GM04504 (cell line): ENCODE results near the gene MAP2K5.

Experiments
- DNase-seq: peaks from one replicate; pipeline ENCODE4 v3.0.0-alpha.2; 2012; ENCODE audit warnings: low read depth

MAP2K5 gene

GRCh38 chr15:67824976-67825880 lies 282.7 kb downstream of the MAP2K5 start, which contains the start of gene SKOR1:
TSS of gene SKOR1 (plus strand) at chr15:67825509. CDS start at chr15:67825603, 94 bp downstream.
- DNase-seq, result no peak

- DNase-seq, result no peak
Measured at GRCh38 chr15:67825881-67826716, 283.6 kb downstream of the MAP2K5 start.

- DNase-seq, result no peak
Measured at GRCh38 chr15:67826717-67827561, 284.4 kb downstream of the MAP2K5 start.

GRCh38 chr15:67827562-67828277 lies 285.2 kb downstream of the MAP2K5 start:
- DNase-seq, result no peak

DNA sequence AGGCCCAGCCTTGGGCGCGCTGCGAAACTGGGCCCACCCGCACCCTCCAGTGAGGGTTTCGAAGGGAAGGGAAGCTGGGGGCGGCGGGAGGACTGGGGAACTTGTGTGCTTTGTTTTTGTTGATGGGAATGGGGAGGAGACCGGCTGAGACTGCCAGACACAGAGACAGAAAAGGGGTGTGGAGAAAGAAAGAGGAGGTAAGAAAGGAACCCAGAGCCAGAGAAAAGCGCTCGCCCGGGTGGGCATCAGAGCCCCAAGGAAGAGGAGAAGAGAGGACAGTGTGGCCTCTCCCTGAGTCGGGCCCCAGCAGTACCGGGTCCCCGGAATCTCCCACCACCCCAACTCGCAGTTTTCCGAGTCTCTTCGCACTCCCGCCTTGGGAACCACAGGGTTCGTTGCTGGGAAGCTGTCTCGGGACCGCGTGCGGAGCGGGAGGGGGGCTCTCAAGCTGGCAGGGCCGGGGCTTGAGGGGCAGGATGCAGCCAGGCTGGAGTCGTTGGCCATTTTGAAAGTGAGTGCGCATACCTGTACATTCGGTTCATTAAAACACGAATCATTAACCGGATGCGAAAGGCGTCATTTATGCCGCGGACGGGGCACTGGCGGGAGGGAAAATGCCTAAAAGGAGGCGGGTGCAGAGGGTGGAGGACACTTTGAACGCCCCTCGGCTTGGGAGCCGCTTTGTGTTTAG lies 285.9 kb downstream of the MAP2K5 start:
- no peak for DNase-seq

DNA sequence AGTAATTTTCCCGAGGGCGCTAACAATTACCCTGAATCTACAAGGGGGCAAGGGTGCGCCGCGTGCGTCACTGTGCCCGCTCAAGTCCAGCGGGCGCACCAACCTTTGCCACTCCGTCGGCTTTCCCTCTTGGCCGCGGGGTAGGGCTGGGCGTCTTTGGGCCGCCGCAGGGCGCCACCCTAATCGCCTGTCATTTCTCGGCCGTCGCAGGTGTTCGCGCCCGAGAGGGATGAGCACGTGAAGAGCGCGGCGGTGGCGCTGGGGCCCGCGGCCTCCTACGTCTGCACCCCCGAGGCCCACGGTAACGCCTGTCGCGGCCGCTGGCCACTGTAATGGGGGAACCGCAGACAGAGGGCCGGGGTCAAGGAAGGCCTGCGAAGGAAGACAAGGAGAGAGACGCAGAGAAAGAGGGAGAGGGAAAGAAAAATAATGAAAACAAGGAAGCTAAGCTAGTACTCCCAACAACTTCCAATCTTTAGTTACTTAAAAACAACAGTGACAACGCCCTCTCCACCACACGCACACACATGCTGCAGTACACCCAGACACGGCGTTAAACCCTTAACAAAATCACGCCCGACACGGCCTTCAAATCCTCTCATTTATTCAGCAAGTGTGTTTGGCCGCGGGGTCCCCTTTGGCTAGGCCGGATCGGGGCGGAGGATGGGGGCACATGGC lies 286.6 kb downstream of the MAP2K5 start:
- DNase-seq, result no peak

- no peak for DNase-seq
Measured at GRCh38 chr15:67829647-67830504, 287.4 kb downstream of the MAP2K5 start.

GRCh38 chr15:67831363-67831762 lies 288.9 kb downstream of the MAP2K5 start:
- DNase-seq, result no peak

DNA sequence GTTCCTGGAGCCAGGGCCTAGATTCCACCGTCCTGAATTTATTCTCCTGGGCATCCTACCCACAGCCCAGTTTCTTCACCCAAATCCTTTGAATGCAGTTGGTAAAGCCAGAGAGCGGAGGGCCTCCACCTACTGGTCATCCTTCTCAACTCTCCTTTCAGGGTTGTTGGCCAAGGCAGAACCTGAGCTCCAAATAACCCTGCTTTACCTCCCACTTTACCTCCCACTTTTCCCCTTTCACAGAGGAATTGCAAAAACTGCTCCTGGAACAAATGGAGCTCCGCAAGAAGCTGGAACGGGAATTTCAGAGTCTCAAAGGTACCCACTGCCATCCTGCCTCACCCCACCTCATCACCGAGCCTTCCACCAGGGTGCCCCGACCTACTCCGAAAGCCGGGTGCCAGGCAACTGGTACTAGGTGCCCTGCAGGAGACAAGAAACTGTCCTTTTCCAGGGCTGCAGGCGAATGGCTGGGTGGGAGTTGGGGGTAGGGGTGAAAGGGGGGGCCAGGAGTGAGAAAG lies 289.6 kb downstream of the MAP2K5 start:
- DNase-seq, result no peak

DNA sequence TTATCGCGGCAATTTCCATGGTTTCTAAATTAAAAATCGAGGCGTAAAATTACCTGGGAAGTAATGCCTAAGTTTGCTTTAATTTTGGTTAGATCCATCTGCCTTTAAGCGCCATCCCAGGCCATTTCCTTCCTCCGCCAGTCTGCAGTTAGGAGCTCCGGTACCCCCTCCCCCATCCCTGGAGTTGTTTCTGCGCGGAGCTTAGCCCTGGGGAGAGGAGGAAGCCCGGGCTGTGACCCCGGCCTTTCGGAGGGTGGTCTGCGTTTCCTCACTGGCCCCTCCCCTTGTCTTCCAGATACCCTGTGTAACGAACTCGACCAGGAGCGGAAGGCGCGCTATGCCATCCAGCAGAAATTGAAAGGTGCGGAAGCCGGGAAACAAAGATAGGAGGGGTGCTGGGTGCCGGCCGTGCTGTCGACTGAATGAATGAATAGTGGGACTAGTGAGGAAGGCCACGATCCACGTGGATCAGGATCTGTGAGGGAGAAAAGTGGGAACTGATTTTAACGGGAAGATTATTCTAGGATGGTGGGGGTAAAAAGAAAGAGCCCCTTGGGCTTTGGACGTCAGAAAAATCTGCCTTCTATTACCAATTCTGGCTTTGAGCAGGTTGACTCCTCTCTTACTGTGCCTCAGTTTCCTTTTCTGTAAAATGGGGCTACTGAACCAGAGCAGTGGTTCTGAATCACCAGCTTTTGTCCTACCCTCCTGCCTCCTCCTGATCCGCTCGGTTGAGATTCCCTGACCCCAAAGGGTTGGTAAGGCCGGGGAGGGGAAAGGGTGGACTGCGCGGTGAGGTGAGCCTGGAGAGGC lies 290.6 kb downstream of the MAP2K5 start:
- no peak for DNase-seq

DNA sequence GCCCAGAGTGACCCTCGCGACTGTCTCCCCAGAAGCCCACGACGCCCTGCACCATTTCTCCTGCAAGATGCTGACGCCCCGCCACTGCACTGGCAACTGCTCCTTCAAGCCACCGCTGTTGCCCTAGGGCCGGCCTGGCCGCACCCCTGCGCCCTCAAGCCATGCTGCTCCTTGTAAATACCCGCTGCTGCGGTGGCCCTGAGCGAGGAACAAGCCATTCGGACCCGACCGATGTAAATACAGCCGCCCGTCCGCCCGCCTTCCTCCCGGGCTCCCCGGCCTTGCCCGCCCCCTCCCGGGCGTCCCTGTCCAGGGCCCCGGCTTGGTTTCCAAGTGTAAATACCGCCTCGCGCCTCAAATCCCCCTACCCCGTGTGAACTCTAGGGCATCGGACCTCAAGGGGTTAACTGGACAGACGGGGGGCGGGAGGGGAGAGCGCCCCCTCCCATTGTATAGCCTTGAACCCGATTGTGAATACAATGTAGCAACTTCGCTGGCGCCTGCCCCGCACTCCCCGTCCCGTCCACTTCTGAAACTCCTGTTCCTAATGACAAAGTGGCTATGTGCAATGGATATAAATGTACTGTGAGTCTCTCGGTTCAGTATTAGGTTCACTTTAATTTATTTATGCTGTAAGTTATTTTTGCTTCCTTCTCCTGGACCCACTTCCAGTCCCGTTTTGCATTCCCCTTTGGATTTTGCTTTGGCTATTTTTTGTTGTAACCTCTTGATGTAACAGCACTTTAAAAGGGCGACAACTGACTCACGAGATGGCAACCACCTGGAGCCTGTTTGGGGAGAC lies 291.4 kb downstream of the MAP2K5 start:
- DNase-seq, result no peak

DNA sequence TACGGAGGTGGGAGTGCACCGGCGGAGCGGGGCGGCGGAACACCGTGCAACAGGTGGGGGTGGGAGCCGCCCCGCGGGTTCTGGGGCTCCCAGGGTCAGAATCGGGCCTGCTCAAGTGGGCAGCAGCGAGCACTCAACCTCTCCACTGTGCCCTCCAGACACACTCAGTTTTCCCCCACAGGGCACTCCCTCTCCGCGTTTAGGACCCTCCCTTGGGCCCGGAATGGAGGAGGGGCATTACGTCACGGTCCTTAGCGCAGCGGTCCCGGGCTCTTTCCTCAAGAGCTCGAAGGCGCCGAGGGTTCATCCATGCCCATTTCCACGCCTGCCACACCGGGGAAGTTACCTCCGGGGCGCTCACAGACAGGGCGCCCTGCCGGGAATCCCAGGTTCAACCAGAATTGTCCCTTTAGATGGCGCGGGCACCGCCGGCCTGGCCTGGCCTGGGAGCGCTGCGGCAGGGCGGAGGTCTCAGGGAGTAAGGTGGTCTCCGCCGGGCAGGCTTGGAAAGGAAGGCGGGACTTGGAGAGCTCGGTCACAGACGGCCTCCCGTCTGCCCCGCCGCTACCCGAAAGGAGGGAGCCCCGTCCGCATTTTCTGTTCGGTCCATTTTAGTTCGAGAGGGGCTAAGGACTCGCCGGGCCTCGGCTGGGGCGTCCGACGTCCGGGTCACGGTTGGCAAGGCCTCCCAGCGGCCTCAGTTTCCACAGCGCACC lies 292.2 kb downstream of the MAP2K5 start:
- DNase-seq, result no peak

- no peak for DNase-seq
Measured at GRCh38 chr15:67835297-67836133, 293.0 kb downstream of the MAP2K5 start.

DNA sequence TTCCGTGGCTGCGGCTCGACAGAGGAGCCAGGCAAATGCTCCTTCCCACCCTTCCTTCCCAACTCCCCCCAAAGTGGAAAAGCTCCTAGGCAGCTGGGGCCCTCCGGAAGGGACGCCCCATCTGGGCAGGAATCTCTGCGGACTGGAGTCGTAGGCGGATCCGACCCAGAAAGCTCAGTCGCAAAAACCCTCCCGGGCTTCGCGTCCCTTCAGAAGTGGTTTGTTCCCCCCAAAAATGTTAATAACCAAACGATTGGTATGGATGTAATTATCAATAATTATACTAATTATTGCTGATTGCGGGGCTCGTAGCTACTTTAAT lies 293.6 kb downstream of the MAP2K5 start:
- DNase-seq, result no peak

DNA sequence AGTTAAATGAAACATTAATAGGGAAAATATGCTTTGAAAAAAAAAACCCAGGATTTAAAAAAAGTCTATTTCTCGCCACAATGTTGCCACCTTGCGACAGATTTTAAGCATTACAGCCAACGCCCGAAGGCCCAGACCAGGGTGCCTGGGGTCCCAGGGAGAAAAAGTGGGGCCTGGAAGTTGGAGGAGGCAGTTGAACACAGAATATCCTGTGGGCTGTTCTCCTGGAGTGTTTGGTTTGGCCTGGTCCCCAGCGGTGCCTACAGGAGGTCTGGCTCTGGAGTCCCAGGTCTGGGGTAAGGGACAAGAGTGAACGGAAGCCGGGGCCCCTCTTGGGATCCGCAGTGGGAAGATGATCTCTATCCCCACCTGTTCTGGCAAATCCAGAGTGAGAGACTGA lies 294.0 kb downstream of the MAP2K5 start:
- no peak for DNase-seq

- no peak for DNase-seq
Measured at GRCh38 chr15:67836955-67837354, 294.5 kb downstream of the MAP2K5 start.
